Measurements from ENCODE around the gene AFF3. TPM values are rescaled to one million over a fixed set of nuclear protein-coding genes. Genes with fewer than 3 reads are reported as not detected.
A peak's percentile ranks its signal among the peaks of the same experiment; 100 is the strongest.
"Not testable (repeated sequence)": the region's sequence is repeated elsewhere in the genome, so short reads cannot be mapped to it uniquely, and the experiment has no call there.

AFF3 gene
- total RNA-seq, 1 donor from 2014 or later = 44.6 TPM

DNA sequence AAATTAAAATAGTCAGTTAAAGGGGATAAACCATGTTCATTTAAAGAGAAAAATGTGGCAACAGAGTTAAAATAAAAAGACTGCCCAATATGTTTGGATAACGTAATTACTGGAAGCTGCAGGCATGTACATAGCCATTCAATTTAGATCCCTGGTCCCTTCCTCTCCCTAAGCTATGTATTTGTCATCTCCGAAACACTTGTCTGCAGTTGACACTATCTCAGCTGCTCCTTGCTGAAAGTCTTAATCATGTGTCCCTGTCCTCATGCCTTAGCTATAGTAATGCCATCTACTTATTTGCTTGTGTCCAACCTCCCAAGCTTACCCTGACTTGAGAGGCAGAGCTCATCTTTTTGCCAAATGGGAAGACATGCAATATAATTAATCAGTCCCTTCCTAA lies 478.7 kb downstream of the AFF3 start:
- Histone ChIP-seq H3K9me3 (no peaks in the 10 kb centered on the region), H3K36me3 (no peaks in the 10 kb centered on the region), H3K4me3 (no peak overlapping the region), H3K27me3 (no peaks in the 10 kb centered on the region), H3K4me1 (no peaks in the 10 kb centered on the region), H3K27ac (no peak overlapping the region)
- intact Hi-C loops (cut with DNase I) = no loop called here
- ATAC-seq (no peak), DNase-seq (no peak)
- TF ChIP-seq, protein P1, sequence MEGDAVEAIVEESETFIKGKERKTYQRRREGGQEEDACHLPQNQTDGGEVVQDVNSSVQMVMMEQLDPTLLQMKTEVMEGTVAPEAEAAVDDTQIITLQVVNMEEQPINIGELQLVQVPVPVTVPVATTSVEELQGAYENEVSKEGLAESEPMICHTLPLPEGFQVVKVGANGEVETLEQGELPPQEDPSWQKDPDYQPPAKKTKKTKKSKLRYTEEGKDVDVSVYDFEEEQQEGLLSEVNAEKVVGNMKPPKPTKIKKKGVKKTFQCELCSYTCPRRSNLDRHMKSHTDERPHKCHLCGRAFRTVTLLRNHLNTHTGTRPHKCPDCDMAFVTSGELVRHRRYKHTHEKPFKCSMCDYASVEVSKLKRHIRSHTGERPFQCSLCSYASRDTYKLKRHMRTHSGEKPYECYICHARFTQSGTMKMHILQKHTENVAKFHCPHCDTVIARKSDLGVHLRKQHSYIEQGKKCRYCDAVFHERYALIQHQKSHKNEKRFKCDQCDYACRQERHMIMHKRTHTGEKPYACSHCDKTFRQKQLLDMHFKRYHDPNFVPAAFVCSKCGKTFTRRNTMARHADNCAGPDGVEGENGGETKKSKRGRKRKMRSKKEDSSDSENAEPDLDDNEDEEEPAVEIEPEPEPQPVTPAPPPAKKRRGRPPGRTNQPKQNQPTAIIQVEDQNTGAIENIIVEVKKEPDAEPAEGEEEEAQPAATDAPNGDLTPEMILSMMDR (IDR thresholded peaks at IDR 0.05) = no peak

DNA sequence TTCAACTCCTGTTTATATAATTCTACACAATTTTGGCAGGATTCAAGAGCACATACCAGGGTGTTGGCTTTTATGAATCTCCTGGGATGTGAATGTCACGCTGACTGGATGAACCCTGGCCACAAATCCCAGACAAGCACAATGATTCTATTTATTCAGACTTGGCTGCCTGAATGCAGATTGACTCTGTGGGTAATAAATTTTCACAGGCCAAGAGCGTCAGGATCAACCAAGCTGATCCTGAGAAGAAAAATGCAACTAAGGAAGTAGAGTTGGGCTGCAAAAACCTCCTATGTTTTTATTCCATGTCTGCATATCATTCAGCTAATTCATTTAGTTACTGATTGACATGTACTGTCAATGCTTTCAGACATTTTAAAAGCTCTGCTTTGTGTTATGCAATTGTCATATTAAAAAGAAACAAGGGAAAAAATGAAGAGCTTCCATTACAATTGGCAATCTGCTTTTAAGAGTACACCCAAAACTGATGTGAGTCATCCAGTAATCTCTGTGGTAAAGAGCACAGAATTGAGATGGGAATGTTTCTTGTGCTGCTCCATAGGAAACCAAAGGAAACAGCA lies 479.5 kb downstream of the AFF3 start:
- intact Hi-C loops (cut with DNase I) = no loop called here
- Histone ChIP-seq H3K27me3 (no peaks in the 10 kb centered on the region), H3K27ac (no peak overlapping the region), H3K9me3 (no peaks in the 10 kb centered on the region), H3K4me3 (no peak overlapping the region), H3K36me3 (no peaks in the 10 kb centered on the region), H3K4me1 (no peaks in the 10 kb centered on the region)
- TF ChIP-seq, protein P1 (IDR thresholded peaks at IDR 0.05) = no peak
- ATAC-seq (no peak), DNase-seq (no peak)

DNA sequence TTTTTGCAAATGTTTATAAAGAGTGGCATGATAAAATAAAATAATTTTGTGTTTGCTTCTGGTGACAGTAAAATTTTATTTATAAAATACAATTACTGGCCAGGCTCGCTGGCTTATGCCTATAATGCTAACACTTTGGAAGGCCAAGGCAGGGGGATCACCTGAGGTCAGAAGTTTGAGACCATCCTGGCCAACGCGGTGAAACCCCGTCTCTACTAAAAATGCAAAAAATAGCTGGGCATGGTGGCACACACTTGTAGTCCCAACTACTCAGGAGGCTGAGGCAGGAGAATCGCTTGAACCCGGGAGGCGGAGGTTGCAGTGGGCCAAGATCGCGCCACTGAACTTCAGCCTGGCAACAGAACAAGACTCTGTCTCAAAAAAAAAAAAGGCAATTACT lies 480.6 kb downstream of the AFF3 start:
- H3K27ac ChIP-seq; ATAC-seq; H3K27me3 ChIP-seq; DNase-seq; H3K4me1 ChIP-seq; H3K4me3 ChIP-seq; H3K9me3 ChIP-seq; intact Hi-C loops (cut with DNase I); H3K36me3 ChIP-seq: not testable (repeated sequence)

DNA sequence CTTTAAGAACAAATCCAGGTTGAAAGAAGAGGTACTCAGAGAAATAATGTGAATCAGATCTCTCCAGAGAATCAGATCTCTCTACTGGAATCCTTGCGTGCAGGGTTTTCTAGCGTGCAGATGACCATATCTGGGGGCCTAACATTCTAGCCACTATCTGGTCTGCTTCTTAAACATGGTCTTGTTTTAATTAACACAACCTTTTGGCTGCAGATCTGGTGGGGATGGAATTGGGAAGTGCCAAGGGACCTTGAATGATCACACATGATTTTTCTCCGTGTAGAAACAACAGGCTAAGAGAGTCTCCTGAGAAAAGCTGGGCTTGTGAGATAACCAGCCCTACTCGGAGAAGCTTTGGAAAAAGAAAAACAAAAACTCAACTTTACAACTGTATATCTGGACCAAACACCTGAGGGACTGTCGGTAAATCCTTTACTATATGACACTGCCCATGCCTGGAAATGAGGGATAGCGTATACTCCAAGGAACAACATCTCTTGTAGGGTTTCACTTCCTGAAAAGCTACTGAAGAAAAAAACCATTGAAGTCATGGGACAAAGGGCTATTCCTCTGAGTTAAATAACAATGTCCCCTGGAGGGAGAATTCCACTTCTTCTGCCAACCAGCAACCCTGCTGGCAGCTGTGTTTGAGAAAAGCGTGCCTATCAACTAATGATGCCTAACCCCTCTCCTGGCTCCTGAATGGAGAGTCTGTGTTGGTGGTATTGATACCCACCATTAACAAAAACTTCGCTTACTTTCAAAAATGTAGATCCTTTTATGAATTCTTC lies 481.6 kb downstream of the AFF3 start:
- DNase-seq = no peak
- peak; percentile 44 for ATAC-seq

DNA sequence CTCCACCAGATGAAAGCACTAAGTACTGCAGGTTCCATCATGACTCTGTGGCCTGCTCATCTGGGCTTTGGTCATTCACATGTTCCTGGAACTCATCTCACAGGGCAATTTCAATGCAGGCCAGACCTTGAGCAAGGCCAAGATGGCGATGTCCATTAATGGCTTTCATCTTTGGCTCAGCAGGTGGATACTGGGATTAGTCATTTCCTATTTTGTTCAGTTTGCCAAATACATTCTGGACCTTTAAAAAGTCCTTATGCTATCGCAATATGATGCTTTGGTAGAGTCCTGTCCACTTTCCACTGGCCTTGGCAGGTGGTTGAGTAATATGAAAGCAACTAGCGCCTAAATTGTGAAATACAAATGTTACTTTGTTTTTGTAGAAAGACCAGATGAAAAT lies 482.5 kb downstream of the AFF3 start:
- Histone ChIP-seq H3K27ac (no peak overlapping the region), H3K9me3 (no peaks in the 10 kb centered on the region), H3K4me1 (no peaks in the 10 kb centered on the region), H3K27me3 (no peaks in the 10 kb centered on the region), H3K36me3 (no peaks in the 10 kb centered on the region), H3K4me3 (no peak overlapping the region)
- no peak for ATAC-seq
- DNase-seq = no peak
- intact Hi-C loops (cut with DNase I) = no loop called here
- TF ChIP-seq, protein P1 (IDR thresholded peaks at IDR 0.05) = no peak

More for the DNA sequence above, 481.6 kb downstream of the AFF3 start:
- Histone ChIP-seq H3K36me3 (no peaks in the 10 kb centered on the region), H3K27ac (no peak overlapping the region), H3K4me3 (no peak overlapping the region), H3K4me1 (no peaks in the 10 kb centered on the region), H3K9me3 (no peaks in the 10 kb centered on the region), H3K27me3 (no peaks in the 10 kb centered on the region)
- TF ChIP-seq, protein P1 (IDR thresholded peaks at IDR 0.05) = no peak
- intact Hi-C loops (cut with DNase I) = no loop called here

DNA sequence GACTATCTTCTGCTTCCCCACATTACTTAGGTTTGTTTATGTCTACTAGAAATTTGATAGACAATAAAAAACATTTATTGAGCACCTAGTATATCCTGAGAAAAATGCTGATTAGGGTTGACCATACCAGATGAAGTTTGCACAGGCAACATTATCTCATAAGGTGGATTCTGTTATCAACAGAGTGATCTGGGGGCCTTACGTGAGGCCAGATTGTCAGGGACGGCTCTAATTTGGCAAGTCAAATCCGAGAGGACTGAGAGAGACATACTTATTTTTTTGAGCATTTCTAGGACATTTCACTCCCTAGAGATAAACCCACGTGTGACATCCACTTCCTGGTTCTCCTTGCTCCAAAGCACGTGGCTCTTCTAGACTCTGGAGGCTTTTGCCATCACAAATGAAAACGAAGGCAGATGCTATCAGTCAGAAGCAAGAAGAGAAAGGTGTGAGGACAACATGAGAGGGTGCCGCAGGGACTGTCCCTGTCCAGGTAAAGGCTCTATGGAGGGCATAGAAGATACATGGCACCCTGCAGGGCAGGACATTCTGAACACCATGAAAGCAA lies 484.6 kb downstream of the AFF3 start:
- Histone ChIP-seq H3K36me3 (no peaks in the 10 kb centered on the region), H3K27me3 (no peaks in the 10 kb centered on the region), H3K9me3 (no peaks in the 10 kb centered on the region), H3K4me1 (no peaks in the 10 kb centered on the region), H3K4me3 (no peak overlapping the region), H3K27ac (no peak overlapping the region)
- TF ChIP-seq, protein P1 (IDR thresholded peaks at IDR 0.05) = no peak
- no peak for ATAC-seq
- intact Hi-C loops (cut with DNase I) = no loop called here
- DNase-seq = no peak
